H1 (cell line): ENCODE data around the gene ACVR1. TPM values are rescaled to one million over a fixed set of nuclear protein-coding genes. Genes with fewer than 3 reads are reported as not detected.

ENCODE experiments used
- CTCF ChIA-PET: fragments of 300-600 bp; sonication (Branson Sonifier 250); formaldehyde crosslinking; loops from one replicate; lab custom pipeline; 2021; ENCODE audit not compliant: partially characterized antibody; lab: Charles Lee
- POLR2A ChIA-PET: fragments of 300-600 bp; sonication (Branson Sonifier 250); formaldehyde crosslinking; loops from one replicate; lab custom pipeline; 2021; ENCODE audit warnings: inconsistent platforms; ENCODE audit not compliant: partially characterized antibody; lab: Charles Lee
- DNase-seq, 2 experiments: peaks; one replicate each; pipeline versions ENCODE4 v3.0.0 to v3.0.0-alpha.2; 2010 to 2022; ENCODE audit warnings: low spot score in 2 of 2, low read depth in 1 of 2, mixed read lengths in 1 of 2
- FAIRE-seq: peaks from 2 replicates; lab custom pipeline; 2011; peaks lifted over from hg19 to GRCh38; lab: Jason Lieb, UNC
- H2AFZ ChIP-seq: 2 replicates; pipeline ENCODE4 v1.8.1; 2012; ENCODE audit warnings: low read length, inconsistent platforms
- H2AK5ac ChIP-seq: 2 replicates; pipeline ENCODE4 v1.6.1; 2013; ENCODE audit warnings: low read depth, low read length
- H2BK120ac ChIP-seq: replicated peaks from 2 replicates; pipeline ENCODE3; 2013; ENCODE audit warnings: low read depth, low read length, inconsistent platforms
- H2BK12ac ChIP-seq: 2 replicates; pipeline ENCODE4 v1.6.1; 2013; ENCODE audit warnings: low read depth, low read length
- H2BK15ac ChIP-seq: 2 replicates; pipeline ENCODE4 v1.6.1; 2013; ENCODE audit warnings: low read length
- H2BK20ac ChIP-seq: 2 replicates; pipeline ENCODE4 v1.6.1; 2013; ENCODE audit warnings: low read length
- H2BK5ac ChIP-seq: 2 replicates; pipeline ENCODE4 v1.6.1; 2013; ENCODE audit warnings: low read depth, low read length
- H3K14ac ChIP-seq: 2 replicates; pipeline ENCODE4 v1.6.1; 2013; ENCODE audit warnings: inconsistent platforms; ENCODE audit not compliant: insufficient read length
- H3K18ac ChIP-seq: 2 replicates; pipeline ENCODE4 v1.6.1; 2013; ENCODE audit warnings: low read length; ENCODE audit errors: extremely low read depth
- H3K23ac ChIP-seq: 2 replicates; pipeline ENCODE4 v1.6.1; 2013; ENCODE audit warnings: inconsistent platforms; ENCODE audit not compliant: insufficient read length
- H3K23me2 ChIP-seq: 2 replicates; pipeline ENCODE4 v1.6.1; 2013; ENCODE audit warnings: low read depth, low read length
- H3K27ac ChIP-seq: 2 replicates; pipeline ENCODE4 v1.6.1; 2011; ENCODE audit warnings: low read depth, low read length, inconsistent platforms
- H3K27me3 ChIP-seq, 4 experiments: replicated peaks in 1 of 4; 1 replicate in 1 of 4; 2 replicates in 3 of 4; pipeline versions ENCODE4 v1.6.1 to v1.8.1; 2011 to 2013; ENCODE audit warnings: low read length in 3 of 4, mild to moderate bottlenecking in 3 of 4, inconsistent platforms in 2 of 4, mixed read lengths in 2 of 4, moderate library complexity in 1 of 4; ENCODE audit not compliant: control insufficient read depth in 3 of 4, insufficient read depth in 3 of 4; ENCODE audit errors: extremely low read depth in 1 of 4
- H3K36me3 ChIP-seq, 4 experiments: 2 replicates each; pipeline versions ENCODE4 v1.6.1 to v1.8.1; 2011 to 2013; ENCODE audit warnings: mild to moderate bottlenecking in 4 of 4, low read length in 3 of 4, moderate library complexity in 2 of 4, control low read depth in 1 of 4, inconsistent platforms in 1 of 4; ENCODE audit not compliant: insufficient read depth in 4 of 4, control insufficient read depth in 2 of 4
- H3K4ac ChIP-seq: replicated peaks from 2 replicates; pipeline ENCODE3; 2013; ENCODE audit warnings: low read length, low read depth, mixed read lengths, inconsistent platforms; ENCODE audit not compliant: insufficient read length
- H3K4me1 ChIP-seq, 4 experiments: replicated peaks in 1 of 4; 1 replicate in 1 of 4; 2 replicates in 3 of 4; pipeline versions ENCODE4 v1.6.1 to v1.8.1; 2011 to 2013; ENCODE audit warnings: low read length in 3 of 4, inconsistent platforms in 2 of 4, mixed read lengths in 1 of 4; ENCODE audit not compliant: insufficient read depth in 4 of 4, control insufficient read depth in 3 of 4
- H3K4me2 ChIP-seq, 2 experiments: 2 replicates each; pipeline versions ENCODE4 v1.6.1 to v1.8.1; 2011 to 2013; ENCODE audit warnings: low read depth in 2 of 2, low read length in 2 of 2, control low read depth in 1 of 2, inconsistent platforms in 1 of 2, mild to moderate bottlenecking in 1 of 2; ENCODE audit not compliant: insufficient read depth in 1 of 2
- H3K4me3 ChIP-seq, 4 experiments: fragments of 200-600, 300-600 bp in 1 of 4; sonication (generic), shearing (Covaris generic), sonication (Bioruptor Twin) in 1 of 4; 2 replicates each; pipeline versions ENCODE4 v1.5.1 to v1.8.1; 2011 to 2016; ENCODE audit warnings: low read length in 4 of 4, low read depth in 3 of 4, control low read depth in 2 of 4, inconsistent platforms in 2 of 4, mild to moderate bottlenecking in 2 of 4, mixed read lengths in 1 of 4, moderate library complexity in 1 of 4; ENCODE audit not compliant: insufficient read depth in 2 of 4; ENCODE audit errors: extremely low read depth in 1 of 4
- H3K56ac ChIP-seq: replicated peaks from 2 replicates; pipeline ENCODE3; 2013; ENCODE audit warnings: low read depth, mild to moderate bottlenecking, mixed read lengths, low read length, inconsistent platforms; ENCODE audit not compliant: insufficient read length
- H3K79me1 ChIP-seq: 2 replicates; pipeline ENCODE4 v1.6.1; 2013; ENCODE audit warnings: low read depth, low read length, control low read depth
- H3K79me2 ChIP-seq, 2 experiments: 2 replicates each; pipeline versions ENCODE4 v1.6.1 to v1.8.1; 2012 to 2013; ENCODE audit warnings: low read length in 2 of 2, mild to moderate bottlenecking in 2 of 2, inconsistent platforms in 1 of 2; ENCODE audit not compliant: insufficient read depth in 2 of 2, control insufficient read depth in 1 of 2
- H3K9ac ChIP-seq, 4 experiments: replicated peaks in 1 of 4; 1 replicate in 1 of 4; 2 replicates in 3 of 4; pipeline versions ENCODE4 v1.6.1 to v1.8.1; 2011 to 2013; ENCODE audit warnings: low read depth in 3 of 4, low read length in 3 of 4, control low read depth in 2 of 4, mild to moderate bottlenecking in 2 of 4, moderate library complexity in 2 of 4, inconsistent platforms in 1 of 4; ENCODE audit errors: extremely low read depth in 1 of 4
- H3K9me3 ChIP-seq, 2 experiments: 2 replicates each; pipeline versions ENCODE4 v1.6.1 to v1.8.1; 2012 to 2013; ENCODE audit warnings: mild to moderate bottlenecking in 2 of 2, moderate library complexity in 2 of 2, control low read depth in 1 of 2, inconsistent platforms in 1 of 2, low read depth in 1 of 2, low read length in 1 of 2, mixed read lengths in 1 of 2; ENCODE audit not compliant: insufficient read depth in 2 of 2
- H4K20me1 ChIP-seq, 2 experiments: replicated peaks in 1 of 2; 2 replicates each; pipeline versions ENCODE3 to v1.8.1; 2011 to 2013; ENCODE audit warnings: inconsistent platforms in 2 of 2, low read length in 2 of 2, mild to moderate bottlenecking in 1 of 2; ENCODE audit not compliant: insufficient read depth in 2 of 2, control insufficient read depth in 1 of 2
- H4K5ac ChIP-seq: 2 replicates; pipeline ENCODE4 v1.6.1; 2013; ENCODE audit warnings: low read length, low read depth, mixed read lengths, inconsistent platforms; ENCODE audit not compliant: insufficient read length
- H4K8ac ChIP-seq: 2 replicates; pipeline ENCODE4 v1.8.0; 2013; ENCODE audit warnings: mild to moderate bottlenecking, moderate library complexity, low read length, inconsistent platforms; ENCODE audit not compliant: insufficient read depth; ENCODE audit errors: extremely low read depth
- H4K91ac ChIP-seq: replicated peaks from 2 replicates; pipeline ENCODE3; 2013; ENCODE audit warnings: low read length, mixed read lengths, inconsistent platforms; ENCODE audit not compliant: insufficient read length
- CEBPB ChIP-seq: IDR thresholded peaks from 2 replicates; pipeline ENCODE4 v1.6.1; 2012; ENCODE audit warnings: low read depth, low read length
- HDAC2 ChIP-seq, 2 experiments: fragments of 300-600 bp in 1 of 2; sonication (generic) in 1 of 2; IDR thresholded peaks; 2 replicates each; pipeline ENCODE4 v1.6.1; 2011 to 2012; ENCODE audit warnings: low read depth in 2 of 2, low read length in 2 of 2, mild to moderate bottlenecking in 2 of 2, moderate library complexity in 2 of 2, borderline replicate concordance in 1 of 2, inconsistent platforms in 1 of 2
- MAFK ChIP-seq: IDR thresholded peaks from 2 replicates; pipeline ENCODE4 v1.6.1; 2012; ENCODE audit warnings: low read depth, mild to moderate bottlenecking, improper control_type of control experiment, low read length
- PHF8 ChIP-seq: fragments of 200-600 bp; sonication (generic); conservative IDR thresholded peaks from 2 replicates; pipeline ENCODE4 v1.7.1; 2012; ENCODE audit warnings: low read depth, mild to moderate bottlenecking, inconsistent platforms, low read length, moderate library complexity
- POU5F1 ChIP-seq: IDR thresholded peaks from 2 replicates; pipeline ENCODE4 v1.6.1; 2011; ENCODE audit warnings: low read depth, mild to moderate bottlenecking, low read length, moderate library complexity
- WGBS, 2 experiments: shearing (Covaris generic) in 1 of 2; methylation state at CpG; one replicate each; pipeline versions ENCODE4 v1.1.6 to v1.1.7; 2013 to 2015; ENCODE audit warnings: low lambda C conversion rate in 2 of 2, mixed read lengths in 2 of 2, inconsistent platforms in 1 of 2, low coverage in 1 of 2, missing lambda C conversion rate in 1 of 2; ENCODE audit not compliant: insufficient replicate concordance in 2 of 2, insufficient coverage in 1 of 2, insufficient read length in 1 of 2; ENCODE audit errors: extremely low coverage in 1 of 2, missing lambda C conversion rate in 1 of 2; 5-methylcytosine and 5-hydroxymethylcytosine counted together
- polyA plus RNA-seq, 7 experiments: library from polyadenylated mRNA; depleted of rRNA in 3 of 7; stranded (reverse) in 5 of 7; unstranded in 2 of 7; fragments of >200 nt in 5 of 7; fragments of 200-250 nt in 2 of 7; gene quantifications; 1 replicate in 5 of 7; 2 replicates in 1 of 7; 4 replicates in 1 of 7; pipeline versions ENCODE4 v1.2.1 to v1.2.3, GENCODE V29; 2011 to 2013; ENCODE audit warnings: missing spikeins in 2 of 7, mixed read lengths in 2 of 7
- total RNA-seq: library from RNA; stranded (reverse); fragmentation: NEBNext Ultra II Directional; extraction: Animal tissue kit (Norgen Biotek cat#: 25700); gene quantifications from 2 replicates; pipeline ENCODE4 v1.2.1, GENCODE V29; 2021

ACVR1 gene
- total and polyA plus RNA-seq, 2 of the 8 experiments (the other 6 are each of a cell fraction or from before 2014, with no cell fraction given): 8.5 to 17.7 TPM

DNA sequence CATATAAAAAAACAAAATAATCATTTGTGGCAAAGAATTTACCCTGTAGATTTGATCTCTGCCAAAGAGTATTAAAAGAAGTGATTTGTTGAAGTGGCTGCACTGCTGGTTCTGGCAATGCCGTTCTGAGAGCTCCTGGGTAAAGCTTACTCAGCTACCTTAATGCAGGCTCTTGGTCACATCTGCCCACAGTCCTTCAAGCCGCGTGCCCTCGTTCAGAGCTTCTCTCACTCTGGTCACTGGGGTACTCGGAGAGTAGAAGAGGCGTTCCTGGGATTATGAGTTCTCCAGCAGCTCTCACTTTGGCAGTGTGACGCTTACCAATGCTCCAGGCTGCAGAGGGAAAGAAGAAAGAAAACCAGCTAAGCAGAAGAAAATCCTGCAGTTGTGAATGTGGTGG is 57.9 kb downstream of the ACVR1 start:
- ChIA-PET CTCF (interaction anchor here (0.6 to 1.4 kb wide), 4 partner anchors 11 to 185 kb away, joined by 3 to 4 read pairs (median 4); no protein-coding TSS in a partner anchor), POLR2A (no interaction called here)
- H2BK5ac ChIP-seq: no peak overlapping the region
- H3K56ac ChIP-seq: no peak overlapping the region
- FAIRE-seq: no peak
- H3K27me3 ChIP-seq: no peaks in the 10 kb centered on the region
- H4K91ac ChIP-seq: no peak overlapping the region
- H3K9me3 ChIP-seq: no peaks in the 10 kb centered on the region
- H2AK5ac ChIP-seq: no peak overlapping the region
- no peak overlapping the region for H2AFZ ChIP-seq
- H2BK15ac ChIP-seq: no peak overlapping the region
- no peaks in the 10 kb centered on the region for H4K20me1 ChIP-seq
- no peaks in the 10 kb centered on the region for H3K23me2 ChIP-seq
- H3K23ac ChIP-seq: no peak overlapping the region
- no peaks in the 10 kb centered on the region; the same call in 1 of the 2 replicates for H3K79me1 ChIP-seq
- H3K36me3 ChIP-seq: no peaks in the 10 kb centered on the region
- H3K27ac ChIP-seq: no peak overlapping the region
- H3K9ac ChIP-seq: no peak overlapping the region
- H3K4ac ChIP-seq: no peak overlapping the region
- no peaks in the 10 kb centered on the region for H3K4me1 ChIP-seq
- H3K4me3 ChIP-seq: no peak overlapping the region
- no peak overlapping the region for H2BK12ac ChIP-seq
- no peak overlapping the region for H2BK20ac ChIP-seq
- no peak overlapping the region for H4K5ac ChIP-seq
- DNase-seq: no peak
- H3K79me2 ChIP-seq: no peaks in the 10 kb centered on the region
- H3K18ac ChIP-seq: no peak overlapping the region
- H4K8ac ChIP-seq: no peak overlapping the region; the same call in 1 of the 2 replicates
- no peak overlapping the region for H2BK120ac ChIP-seq
- no peak overlapping the region for H3K14ac ChIP-seq
- H3K4me2 ChIP-seq: no peak overlapping the region
- WGBS, 2 experiments: 95% methylated on average over 7 of the region's 7 CpGs; no CpG with 5 or more reads in 1 of the 2 experiments
- TF ChIP-seq PHF8 (no peak), HDAC2 (IDR thresholded peaks at IDR 0.05; ENCODE audit: borderline replicate concordance in 1 of 2, low read depth in 2 of 2, low read length in 2 of 2) (no peak), MAFK (no peak), CEBPB (no peak), POU5F1 (no peak)
